Sigmoid colon (tissue), 4 donors: ENCODE results near the gene ZNF775.

Experiments
- EP300 ChIP-seq, 4 donors: sonication (generic); formaldehyde crosslinking; IDR thresholded peaks; one replicate each; pipeline ENCODE4 v1.6.1; 2017; ENCODE audit warnings: antibody characterized with exemption in 4 of 4
- POLR2A ChIP-seq, 2 donors: fragments of 450-650 bp; IDR thresholded peaks; one replicate each; pipeline ENCODE4 v1.6.1; 2016; ENCODE audit warnings: antibody characterized with exemption in 2 of 2, mild to moderate bottlenecking in 2 of 2, moderate library complexity in 2 of 2
- POLR2AphosphoS5 ChIP-seq, 4 donors: sonication (generic); formaldehyde crosslinking; IDR thresholded peaks; one replicate each; pipeline ENCODE4 v1.6.1; 2017; ENCODE audit warnings: antibody characterized with exemption in 4 of 4
- TF ChIP-seq, protein P1 (sequence below), 4 experiments: fragments of 450-650 bp in 3 of 4; fragments of 200-600 bp in 1 of 4; IDR thresholded peaks; one replicate each; pipeline ENCODE4 v1.5.1; 2016 to 2019; ENCODE audit warnings: antibody characterized with exemption in 4 of 4, mild to moderate bottlenecking in 3 of 4, moderate library complexity in 2 of 4

DNA sequence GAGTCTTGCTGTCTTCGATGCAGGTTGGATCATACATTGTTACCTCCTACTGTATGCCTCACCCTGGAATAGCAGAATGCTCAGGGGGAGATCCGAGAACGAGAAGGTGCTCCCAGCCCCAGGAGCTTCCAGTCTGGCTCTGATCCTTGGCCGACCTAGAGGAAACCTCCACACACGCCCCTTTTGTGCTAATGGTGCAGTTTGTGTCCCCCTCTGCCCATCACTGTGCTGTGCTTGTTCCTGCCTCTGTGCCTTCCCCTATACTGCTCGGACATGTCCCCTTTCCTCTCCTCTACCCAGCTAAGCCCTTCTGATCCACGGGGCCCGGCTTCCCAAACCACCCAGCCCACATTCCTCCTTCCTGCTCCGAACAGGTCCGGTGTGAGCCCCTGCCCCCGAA lies 32.5 kb downstream of the ZNF775 start:
- TF ChIP-seq POLR2A (IDR thresholded peaks at IDR 0.05) (no peak), EP300 (IDR thresholded peaks at IDR 0.05) (no peak), POLR2AphosphoS5 (IDR thresholded peaks at IDR 0.05) (no peak)
- TF ChIP-seq, protein P1, sequence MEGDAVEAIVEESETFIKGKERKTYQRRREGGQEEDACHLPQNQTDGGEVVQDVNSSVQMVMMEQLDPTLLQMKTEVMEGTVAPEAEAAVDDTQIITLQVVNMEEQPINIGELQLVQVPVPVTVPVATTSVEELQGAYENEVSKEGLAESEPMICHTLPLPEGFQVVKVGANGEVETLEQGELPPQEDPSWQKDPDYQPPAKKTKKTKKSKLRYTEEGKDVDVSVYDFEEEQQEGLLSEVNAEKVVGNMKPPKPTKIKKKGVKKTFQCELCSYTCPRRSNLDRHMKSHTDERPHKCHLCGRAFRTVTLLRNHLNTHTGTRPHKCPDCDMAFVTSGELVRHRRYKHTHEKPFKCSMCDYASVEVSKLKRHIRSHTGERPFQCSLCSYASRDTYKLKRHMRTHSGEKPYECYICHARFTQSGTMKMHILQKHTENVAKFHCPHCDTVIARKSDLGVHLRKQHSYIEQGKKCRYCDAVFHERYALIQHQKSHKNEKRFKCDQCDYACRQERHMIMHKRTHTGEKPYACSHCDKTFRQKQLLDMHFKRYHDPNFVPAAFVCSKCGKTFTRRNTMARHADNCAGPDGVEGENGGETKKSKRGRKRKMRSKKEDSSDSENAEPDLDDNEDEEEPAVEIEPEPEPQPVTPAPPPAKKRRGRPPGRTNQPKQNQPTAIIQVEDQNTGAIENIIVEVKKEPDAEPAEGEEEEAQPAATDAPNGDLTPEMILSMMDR (IDR thresholded peaks at IDR 0.05), result no peak
